Left kidney (tissue), 2 donors: ENCODE results near the gene LUC7L3. TPM values are rescaled to one million over a fixed set of nuclear protein-coding genes. Genes with fewer than 3 reads are reported as not detected.

Source experiments
- DNase-seq: peaks from one replicate; pipeline ENCODE4 v3.0.0-alpha.2; 2013
- polyA plus RNA-seq: library from polyadenylated mRNA; unstranded; fragments of 120-200 nt; gene quantifications from one replicate; pipeline ENCODE4 v1.2.1, GENCODE V29; 2013; ENCODE audit not compliant: insufficient read length

LUC7L3 gene
- polyA plus RNA-seq, 1 donor = 817 TPM

DNA sequence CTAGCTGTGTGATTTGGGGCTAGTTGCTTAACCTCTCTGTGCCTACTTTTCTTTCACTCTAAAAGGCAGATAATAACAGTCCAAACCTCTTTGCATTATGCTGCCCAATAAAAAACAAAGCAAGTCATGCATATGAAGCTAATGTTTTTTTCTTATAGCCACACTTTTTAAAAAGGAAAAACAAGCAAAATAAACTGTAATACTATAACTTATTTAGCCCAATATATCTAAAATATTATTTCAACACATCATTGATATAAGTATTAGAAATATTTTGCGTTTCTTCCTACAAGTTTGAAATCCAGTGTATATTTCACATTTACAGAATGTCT, 34.1 kb upstream of the LUC7L3 start:
- DNase-seq = no peak

DNA sequence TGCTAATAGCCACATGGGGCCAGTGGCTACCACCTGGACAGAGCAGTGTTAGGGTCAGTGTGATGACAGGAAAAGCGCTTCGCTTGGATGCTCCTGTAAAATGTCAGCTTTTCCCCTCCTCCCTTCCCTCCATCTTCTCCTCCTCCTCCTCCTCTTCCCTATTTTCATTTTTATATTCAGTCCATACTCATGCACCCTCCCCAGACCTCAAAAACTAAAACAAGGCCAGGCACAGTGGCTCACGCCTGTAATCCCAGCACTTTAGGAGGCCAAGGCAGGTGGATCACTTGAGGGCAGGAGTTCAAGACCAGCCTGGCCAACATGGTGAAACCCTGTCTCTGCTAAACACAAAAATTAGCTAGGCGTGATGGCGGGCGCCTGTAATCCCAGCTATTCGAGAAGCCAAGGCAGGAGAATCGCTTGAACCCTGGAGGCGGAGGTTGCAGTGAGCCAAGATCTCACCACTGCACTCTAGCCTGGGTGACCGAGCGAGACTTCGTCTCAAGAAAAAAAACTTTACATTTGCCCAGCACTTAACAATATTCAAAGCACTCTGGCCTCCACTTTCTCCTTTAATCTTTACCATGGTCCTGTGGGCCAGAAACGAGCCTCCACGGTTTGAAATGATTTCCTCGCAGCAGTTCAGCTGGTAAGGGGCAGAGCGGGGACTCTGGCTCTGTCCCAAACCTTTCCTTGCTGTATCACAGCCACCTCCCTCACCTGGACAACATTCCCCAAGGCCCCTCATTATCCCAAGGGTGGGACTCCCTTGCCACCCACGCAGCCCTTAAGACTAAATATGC, 33.5 kb upstream of the LUC7L3 start:
- no peak for DNase-seq

DNA sequence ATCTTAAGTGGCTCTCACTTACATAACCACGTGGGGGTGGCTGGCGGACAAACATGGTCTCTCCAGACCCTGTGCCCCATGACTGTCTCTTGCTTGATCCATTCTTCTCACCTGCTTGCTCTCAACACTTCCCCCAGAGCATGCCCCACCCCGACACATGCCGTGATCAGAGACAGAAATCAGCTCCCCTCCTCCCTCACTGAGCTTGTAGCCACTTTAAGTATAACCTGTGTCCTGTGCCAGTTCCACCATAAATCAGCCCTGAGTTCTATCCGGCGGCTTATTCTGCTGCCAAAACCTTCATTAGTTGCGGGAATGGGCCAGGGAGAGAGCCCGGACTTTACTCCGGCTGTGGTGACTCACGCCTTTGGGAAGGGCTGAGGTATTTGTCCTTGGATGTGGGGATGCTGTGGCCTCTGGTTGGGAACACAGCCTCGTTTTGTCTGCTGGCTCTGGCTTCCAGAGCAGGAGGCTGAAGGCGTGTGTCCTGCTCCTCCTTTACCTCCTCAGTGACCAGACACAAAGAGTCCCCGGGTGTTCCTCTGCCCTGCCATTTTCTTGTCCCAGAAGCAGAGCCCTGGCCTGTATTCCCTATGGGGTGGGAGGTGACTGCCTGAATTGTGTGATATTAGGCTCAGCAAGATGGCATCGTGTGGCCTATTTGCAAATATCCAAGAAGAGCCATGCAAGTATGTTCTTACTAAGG, 32.8 kb upstream of the LUC7L3 start:
- DNase-seq = no peak

DNA sequence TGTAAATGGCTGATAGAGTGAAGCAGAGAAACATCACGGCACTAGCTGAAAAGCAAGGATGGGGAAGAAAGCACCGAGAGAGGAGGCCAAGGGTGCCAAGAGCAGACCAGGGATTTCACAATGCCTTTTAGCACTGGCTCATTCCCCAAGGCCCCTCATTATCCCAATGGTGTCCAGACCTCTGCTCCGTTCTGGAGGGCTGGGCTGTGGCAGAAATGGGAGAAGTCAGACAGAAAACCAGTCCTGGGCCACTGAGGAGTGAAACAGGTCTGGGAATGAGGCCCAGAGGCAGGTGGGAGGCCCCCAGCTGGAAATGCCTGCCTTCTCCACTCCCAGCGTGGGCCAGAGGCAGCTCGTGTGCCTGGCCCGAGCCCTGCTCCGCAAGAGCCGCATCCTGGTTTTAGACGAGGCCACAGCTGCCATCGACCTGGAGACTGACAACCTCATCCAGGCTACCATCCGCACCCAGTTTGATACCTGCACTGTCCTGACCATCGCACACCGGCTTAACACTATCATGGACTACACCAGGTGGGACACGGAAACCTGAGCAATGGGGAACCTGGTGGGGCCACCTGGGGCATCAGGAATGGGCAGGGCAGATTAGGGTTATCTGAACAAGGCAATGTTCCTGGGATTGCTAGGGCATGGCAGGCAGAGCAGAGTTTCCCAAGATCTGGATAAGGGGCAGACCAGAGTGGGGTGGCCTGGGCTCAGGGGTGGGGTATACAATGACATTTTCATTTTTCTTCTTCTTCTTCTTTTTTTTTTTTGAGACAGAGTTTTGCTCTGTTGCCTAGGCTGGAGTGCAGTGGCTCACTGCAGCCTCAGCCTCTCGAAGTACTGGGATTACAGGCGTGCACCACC, 32.0 kb upstream of the LUC7L3 start:
- DNase-seq = no peak

DNA sequence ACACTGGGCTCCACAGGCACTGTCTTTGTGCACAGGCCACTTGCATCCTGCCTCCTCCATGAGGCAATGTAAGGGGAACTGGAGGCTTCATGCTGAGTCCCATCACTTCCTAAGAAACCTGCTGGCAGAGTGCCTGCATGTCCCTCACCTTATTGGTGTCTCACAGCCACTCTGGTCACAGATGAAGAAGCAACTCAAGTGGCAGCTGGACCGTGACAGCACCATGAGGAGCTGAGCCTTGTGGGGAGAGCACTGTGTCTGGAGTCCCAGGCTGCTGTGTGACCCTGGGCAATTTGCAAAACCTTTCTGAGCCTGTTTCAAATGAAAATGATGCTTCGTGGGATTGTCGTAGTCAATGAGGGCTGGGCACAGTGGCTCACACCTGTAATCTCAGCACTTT, 31.2 kb upstream of the LUC7L3 start:
- no peak for DNase-seq

DNA sequence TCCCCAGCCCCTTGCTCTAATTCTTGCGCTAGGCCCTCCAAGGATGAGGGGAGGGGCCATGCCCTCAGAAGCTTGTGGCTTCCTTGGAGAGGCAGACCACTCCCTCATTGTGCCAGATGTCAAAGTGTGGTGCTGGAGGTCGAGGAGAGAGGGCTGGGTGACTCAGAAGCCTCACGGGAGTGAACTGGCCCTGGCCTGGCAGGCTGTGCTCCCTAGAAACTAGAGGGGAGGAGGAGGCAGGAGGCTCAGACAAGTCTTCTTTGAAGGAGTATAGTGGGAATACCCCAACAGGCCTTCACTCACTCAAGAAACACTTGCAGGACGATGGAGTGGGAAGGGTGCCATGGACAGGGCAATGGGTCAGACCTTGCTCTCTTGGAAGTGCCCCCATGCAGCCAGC, 30.2 kb upstream of the LUC7L3 start:
- no peak for DNase-seq

DNA sequence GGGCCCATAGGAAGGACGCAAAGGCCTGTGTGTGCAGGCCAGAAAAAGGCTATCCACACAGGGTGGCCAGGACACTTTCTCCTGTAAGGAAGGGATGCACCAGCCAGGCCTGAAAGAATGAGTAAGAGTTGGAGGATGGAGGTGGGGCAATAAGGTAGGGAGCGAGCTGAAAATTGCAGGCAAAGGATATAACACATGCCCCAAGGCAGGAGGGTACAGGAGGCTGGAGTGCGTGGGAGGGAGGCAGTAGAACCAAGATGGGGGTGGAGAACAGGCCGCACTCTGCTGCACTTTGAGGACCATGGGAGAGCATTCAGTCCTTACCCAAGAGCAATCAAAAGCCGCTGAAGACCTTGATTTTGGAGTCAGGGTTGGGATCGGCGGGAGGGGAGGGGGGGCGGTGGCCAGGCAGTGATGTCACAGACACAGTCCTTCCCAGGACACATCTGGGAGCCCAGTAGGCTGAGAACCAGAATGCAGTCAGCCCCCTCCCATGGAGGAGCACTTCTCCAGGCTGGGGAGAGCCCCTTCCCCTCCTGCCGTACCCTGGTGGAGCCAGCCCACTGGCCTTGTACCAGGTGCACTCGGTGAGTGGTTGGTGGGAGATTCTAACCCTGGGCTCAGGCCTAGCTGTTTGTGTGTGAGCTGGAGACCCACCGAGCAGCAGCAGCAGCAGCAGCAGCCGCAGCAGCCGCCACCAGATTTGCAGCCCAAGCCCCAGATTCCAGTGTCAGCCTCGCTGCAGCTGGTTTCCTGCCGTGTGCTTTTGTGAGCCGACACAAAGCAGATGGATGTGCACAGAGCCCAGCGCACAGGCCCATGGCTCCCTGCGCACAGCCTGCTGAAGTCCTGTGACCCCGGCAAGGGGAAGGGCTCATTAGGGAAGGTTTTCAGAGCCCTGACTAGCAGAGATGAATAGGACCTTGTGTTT, 29.2 kb upstream of the LUC7L3 start:
- DNase-seq = no peak

DNA sequence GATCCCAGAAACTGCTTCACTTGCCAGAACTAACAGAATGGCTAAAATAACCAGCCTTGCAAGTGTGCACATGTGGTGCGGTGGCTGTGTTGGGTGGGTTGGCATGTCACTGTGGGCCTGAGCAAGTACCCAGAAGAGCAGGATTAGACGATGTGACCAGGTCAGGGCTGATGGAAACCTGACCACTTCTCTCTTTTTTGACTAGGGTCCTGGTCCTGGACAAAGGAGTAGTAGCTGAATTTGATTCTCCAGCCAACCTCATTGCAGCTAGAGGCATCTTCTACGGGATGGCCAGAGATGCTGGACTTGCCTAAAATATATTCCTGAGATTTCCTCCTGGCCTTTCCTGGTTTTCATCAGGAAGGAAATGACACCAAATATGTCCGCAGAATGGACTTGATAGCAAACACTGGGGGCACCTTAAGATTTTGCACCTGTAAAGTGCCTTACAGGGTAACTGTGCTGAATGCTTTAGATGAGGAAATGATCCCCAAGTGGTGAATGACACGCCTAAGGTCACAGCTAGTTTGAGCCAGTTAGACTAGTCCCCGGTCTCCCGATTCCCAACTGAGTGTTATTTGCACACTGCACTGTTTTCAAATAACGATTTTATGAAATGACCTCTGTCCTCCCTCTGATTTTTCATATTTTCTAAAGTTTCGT, 28.4 kb upstream of the LUC7L3 start:
- no peak for DNase-seq

DNA sequence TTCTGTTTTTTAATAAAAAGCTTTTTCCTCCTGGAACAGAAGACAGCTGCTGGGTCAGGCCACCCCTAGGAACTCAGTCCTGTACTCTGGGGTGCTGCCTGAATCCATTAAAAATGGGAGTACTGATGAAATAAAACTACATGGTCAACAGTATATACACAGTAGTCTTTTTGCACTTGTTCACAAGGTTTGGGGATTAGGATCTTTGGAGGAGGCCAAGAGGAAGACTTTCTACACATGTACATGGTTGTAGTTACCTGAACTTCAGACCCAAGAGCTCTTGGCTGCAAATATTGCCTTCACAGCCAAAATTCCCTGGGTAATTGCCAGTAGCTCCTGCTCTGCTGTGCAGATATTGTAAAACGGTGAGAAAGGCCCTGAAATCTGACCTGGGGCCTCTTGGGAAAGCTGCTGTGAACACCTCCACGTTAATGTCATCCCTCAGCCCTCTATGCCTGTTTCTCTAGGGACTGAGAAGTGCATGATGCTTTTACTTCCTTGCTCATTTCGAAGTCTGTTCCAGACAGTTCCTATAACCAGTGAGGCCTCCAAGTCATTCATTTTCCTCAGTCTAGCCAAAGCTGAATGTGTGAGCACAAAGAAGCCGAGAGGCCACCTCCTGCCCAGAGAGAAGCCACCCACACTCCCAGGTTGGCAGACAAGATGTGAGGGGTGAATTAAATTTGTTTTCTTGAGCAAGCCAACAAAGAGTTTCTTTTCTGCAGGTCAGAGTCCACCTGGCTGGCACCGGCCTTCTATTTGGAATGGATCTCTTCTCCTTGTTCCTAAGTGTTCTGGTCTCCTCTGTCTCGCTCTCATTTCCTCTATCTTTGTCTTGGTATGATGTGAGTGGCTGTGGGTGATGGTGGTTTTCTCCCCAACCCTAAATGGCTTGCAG, 27.6 kb upstream of the LUC7L3 start:
- DNase-seq = no peak

DNA sequence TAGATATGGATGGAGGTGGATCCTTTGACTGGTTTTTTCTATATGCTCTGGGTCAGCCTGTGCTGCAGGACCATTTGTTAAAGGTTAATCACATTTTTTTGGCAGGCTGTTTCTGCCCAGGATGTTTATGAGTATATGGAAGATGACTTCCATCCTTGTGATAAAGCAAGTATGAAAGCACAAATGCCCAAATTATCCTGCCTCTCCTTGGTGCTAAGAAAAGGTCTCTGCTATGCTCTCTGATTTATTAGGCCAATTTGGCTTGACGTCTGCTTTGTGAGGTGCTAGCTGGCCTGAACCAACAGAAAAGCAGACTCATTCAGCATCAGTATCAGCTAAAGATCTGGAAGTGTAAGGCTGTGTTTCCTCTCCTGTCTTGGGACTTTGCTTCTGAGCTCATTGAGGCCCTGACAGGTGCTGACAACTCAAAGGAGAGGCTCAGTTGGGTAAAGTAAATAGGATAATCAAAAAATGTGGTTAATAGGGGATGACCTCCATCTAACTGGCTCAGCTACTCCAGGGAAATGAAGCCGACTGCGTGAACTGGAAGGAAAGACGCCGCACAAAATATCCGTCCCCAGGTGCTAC, 26.9 kb upstream of the LUC7L3 start:
- DNase-seq = no peak

DNA sequence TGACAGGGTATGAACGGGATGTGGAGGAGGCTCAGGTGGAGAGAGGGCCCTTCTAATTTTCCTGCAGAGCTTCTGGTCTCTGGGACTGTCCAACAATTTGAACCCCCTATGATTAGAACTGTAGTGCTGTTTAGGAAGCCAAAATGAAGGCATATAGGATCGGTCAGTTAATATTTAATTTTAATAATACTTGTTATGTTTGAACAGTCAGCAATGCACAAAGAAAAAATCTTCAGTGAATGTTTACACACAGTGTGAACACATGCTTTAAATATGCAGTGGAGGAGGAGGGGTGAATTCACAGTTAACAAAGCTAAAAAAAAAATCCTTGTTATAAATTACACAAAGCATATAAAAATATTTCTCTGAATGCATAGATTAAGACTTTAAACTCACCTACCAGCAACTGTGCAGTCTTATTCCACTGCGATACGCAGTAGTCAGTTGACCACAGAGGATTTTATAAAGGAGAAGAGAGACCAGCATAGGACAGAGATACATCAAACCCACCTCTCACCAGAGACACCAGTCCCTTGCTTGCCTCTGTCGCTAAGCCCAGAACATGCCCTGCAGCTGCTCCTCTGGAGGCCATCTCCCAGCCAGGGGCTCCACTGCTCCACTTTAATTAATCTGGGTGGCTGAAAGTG, 26.2 kb upstream of the LUC7L3 start:
- no peak for DNase-seq

DNA sequence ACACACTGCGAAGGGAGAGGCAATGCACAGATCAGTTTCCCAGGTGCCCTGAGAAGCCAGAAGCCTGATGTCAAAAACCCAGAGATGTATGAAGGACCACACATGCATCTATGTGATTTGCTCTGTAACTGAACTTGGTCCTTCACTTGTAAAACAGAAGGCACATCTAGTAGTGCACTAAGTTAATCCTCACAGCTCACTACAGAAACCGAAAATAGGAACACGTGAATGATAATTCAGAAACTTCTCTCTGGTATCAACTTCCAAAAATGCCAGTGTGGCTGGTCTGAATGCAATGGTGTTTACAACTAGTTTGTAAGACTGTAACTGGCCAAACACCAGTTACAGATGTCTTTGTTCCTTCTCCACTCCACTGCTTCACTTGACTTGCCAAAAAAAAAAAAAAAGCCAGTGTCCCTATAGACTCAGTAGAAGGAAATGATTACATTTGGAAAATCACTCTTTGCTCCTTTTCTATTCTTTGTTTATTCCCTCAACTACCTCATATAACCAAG, 23.0 kb upstream of the LUC7L3 start:
- DNase-seq = no peak

DNA sequence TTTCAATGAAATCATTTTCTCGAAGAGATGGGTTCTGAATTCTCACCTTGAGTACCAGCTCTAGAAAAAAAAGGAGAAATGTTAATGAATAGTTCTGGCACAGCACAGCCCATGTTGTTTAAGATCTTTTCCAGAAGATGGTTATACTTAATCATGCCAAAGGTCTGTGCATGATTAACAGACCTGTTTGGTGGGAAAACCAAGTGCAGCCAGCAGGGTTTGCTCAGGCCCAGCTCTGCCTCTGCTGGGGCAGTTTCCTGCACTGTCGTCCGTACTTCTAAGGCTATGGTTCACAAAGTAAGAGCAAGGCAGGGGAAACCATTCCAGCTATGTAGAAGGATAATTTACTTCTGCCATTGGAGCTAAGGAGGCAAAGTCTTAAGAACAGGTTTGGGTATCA, 22.3 kb upstream of the LUC7L3 start:
- no peak for DNase-seq

DNA sequence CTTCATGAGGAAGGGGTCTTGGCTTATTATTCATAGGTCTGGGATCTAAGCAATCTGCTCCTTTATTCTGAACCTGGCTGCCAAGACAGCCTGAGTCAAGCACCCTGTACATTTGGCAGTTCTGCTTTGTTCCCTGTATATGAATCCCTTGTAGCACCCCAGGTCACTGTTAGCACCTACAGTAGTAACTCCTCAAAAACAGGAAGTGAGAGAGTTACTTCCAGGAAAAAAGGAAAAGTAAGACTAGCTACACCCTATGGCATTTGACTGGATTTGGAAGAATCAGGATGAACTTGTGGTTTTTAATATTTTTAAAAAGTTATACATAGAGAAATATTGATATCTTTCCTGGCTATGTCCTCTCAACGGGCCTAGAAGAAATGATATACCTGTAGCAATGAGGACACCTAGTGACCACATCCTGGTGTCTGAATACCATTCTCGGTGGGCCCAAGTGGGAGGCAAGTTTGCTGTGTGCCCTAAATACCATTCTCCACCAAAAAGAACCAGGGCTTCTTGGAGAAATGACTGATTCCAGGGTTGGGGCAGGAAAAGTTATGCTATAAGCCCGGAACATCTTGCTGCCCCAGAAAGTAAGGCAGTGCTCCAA, 21.6 kb upstream of the LUC7L3 start:
- DNase-seq = no peak

DNA sequence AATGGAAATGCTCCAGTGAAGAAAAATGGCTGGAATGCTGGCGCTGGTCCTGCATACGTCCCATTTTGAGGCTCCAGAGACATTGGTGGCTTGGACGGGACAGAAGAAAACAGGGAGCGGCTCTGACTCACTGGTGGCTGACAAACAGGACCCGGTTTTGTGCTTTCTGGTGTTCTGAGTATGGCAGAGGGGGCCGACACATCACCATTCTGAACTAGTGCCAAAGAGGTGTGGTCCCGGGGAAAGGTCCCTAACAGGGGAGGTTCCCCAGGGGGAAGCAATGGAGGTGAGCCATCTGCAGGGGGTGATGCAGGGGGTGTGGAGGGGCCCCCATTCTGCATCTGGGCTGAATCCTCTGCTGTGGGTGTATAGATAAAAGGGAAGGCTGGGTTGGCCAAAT, 20.0 kb upstream of the LUC7L3 start:
- no peak for DNase-seq

DNA sequence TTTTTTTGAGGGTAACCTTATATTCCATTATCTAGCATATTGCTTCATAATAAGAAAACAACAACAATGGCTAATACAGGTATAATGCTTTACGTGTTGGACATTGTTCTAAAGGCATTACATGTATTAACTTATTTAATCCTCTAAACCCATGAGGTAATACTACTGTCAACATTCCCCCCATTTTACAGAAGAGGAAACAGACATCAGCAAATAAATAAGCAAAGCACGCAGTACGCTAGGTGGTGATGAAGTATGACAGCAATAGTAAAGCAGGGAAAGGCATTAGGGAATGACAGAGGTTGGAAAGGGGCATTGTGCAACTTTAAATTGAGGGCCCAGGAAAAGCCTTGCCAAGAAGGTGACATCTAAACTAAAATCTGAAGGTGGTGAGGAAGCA, 16.2 kb upstream of the LUC7L3 start:
- DNase-seq = no peak

DNA sequence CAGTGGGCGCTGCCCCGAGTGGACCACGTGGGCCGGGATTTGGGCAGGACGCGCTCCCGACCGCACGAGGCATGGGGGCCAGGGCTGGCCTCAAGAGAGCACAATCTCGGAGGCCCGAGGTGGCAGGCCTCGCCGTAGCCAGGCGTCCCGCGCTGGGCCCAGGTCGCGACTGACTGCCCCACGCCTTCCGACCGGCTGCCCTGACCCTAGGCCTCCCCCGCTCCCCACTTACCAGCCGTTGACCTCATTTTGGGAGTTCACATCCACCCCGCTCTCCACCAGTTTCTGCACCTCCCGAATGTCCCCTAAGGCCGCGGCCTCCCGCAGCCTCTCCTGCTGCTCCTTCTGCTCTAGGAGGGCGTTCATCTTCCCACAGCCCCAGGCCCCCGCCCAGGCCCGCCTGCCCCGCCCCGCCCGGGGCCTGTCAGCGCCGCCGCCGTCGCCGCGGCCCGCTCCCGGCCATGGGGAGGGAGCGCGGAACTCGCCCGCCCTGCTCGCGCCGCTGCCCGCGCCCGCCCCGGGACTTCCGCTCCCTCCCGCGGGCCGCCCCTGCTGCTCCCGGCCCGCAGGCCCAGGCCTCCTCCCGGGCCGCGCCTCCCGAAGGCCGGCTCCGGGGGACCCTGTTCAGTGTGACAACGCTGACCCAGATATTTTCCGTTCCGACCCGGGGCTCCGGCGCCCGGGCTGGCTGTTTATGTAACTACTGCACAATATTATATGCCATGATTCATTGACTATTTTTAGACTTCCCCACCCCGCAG, 11.9 kb upstream of the LUC7L3 start, which contains the start of gene ANKRD40:
Gene ANKRD40, minus strand, starts transcription at position 626 of the 761 bp plus-strand sequence. Its CDS starts 260 bp downstream, at position 366.
- DNase-seq = peak; percentile 86
